HG02884 (cell line): ENCODE measurements around the gene CRHBP.
"Not testable (repeated sequence)": the region's sequence is repeated elsewhere in the genome, so short reads cannot be mapped to it uniquely, and the experiment has no call there.

Experiments
- ATAC-seq: cut with Tn5 transposase; IDR thresholded peaks from one replicate; pipeline ENCODE4 v1.9.1; 2021; ENCODE audit warnings: mild to moderate bottlenecking, moderate library complexity; ENCODE audit not compliant: unreplicated experiment

CRHBP gene

DNA sequence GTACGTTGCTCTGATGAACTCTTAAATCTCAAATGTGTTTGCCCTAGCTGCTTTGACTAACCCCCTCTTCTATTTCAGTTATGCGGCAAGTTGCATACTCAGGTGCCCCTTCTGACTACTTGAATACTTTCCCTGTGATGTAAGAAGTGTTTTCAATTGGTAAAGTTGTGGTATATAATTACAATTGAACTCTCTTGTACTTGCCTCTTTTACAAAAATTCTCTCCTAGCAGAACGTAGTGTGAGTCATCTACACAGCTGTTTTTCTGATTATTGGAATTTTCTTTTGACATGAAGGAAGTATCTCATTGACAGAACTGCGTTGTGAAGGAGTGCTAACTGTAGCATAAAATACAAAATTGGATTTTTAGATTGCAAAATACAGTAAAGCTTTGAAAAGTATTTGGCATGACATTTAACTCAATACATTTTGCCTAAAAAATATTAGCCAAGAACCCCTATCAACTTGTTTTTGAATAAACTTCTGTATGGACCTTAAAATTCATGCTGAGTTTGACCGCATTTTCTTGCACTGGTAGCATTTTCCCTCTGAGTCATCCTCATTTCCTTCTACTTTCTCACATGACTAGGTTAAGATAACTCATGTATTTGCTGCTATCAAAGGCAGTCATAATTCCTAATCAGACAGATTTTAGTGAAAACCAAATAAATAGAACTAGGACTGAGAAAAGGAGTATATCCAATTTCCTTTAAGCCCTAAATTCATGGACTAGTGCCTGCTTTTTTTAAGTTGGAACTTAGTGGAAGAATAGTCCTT, 6.3 kb downstream of the CRHBP start:
- no peak for ATAC-seq

- ATAC-seq = peak; percentile 72
Measured at GRCh38 chr5:76960004-76960625, 7.3 kb downstream of the CRHBP start.

GRCh38 chr5:76964060-76964459, 11.2 kb downstream of the CRHBP start:
- ATAC-seq = no peak

DNA sequence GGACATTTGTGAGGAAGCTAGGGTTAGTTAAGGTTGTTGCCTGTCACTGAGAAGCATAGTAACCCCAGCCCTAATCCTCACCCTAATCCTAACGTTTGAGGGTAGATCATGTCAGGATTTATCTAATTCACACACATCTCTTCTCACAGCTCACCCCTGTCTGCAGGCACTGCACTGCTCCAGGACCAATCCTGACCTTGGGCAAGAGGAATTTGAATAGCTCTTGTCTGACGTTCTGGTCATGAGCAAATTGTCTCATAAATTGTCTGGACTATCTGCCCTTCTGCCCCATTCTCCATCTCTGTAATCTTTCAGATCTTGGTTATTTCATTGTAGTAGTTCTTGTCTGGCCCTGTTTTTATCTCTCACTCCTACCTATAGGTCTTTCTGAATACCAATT, 18.7 kb downstream of the CRHBP start:
- ATAC-seq = no peak

GRCh38 chr5:76972689-76973088, 19.8 kb downstream of the CRHBP start:
- ATAC-seq = no peak

- ATAC-seq = no peak
Measured at GRCh38 chr5:76974785-76975184, 21.9 kb downstream of the CRHBP start.

DNA sequence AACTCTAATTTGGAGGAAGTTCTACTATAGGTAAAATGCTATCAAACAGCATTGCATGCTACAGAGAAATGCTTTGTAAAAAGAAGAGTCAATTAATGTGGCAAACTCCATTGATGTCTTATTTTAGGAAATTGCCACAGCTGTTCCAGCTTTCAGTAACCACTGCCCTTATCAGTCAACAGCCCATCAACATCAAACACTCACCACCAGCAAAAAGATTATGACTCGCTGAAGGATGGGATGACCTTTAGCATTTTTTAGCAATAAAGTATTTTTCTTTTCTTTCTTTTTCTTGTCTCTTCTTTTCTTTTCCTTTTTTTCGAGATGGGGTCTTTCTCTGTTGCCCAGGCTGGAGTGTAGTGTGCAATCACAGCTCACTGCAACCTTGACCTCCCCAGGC, 26.0 kb downstream of the CRHBP start:
- no peak for ATAC-seq

GRCh38 chr5:76980518-76981144, 27.8 kb downstream of the CRHBP start:
- no peak for ATAC-seq

DNA sequence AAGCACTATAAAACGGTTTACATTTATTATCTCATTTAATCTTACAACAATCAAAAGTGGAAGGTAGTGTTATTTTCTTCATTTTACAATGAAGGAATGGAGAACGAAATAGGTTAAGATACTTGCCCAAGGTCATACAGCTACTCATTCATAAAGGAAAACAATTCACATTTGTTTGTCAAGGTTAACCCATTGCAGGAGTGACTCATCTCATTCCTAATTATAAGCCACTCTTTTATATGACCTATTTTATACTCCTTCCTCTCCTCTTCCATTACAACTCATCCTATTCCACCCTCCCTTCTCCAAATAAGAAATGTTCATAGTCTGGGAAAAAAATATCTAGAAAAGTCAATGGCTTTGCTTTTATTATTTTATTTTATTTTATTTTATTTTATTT, 29.6 kb downstream of the CRHBP start:
- ATAC-seq = no peak

DNA sequence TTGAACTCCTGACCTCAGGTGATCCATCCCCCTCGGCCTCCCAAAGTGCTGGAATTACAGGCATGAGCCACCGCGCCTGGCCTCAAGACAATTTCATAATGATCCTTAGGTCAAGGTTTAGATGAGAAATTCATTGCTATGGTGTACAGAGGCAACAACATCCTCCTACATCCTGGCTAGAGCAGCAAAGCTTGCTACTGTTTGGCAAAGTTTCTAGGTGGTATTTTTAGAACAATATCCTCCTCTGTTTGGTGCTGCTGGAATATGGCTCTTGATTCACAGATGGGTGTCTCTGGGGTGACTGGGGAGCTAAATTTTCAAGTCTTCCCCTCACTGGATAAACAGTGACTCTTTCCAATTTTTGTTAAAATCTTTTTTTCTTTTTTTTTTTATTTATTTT, 30.6 kb downstream of the CRHBP start:
- no peak for ATAC-seq

DNA sequence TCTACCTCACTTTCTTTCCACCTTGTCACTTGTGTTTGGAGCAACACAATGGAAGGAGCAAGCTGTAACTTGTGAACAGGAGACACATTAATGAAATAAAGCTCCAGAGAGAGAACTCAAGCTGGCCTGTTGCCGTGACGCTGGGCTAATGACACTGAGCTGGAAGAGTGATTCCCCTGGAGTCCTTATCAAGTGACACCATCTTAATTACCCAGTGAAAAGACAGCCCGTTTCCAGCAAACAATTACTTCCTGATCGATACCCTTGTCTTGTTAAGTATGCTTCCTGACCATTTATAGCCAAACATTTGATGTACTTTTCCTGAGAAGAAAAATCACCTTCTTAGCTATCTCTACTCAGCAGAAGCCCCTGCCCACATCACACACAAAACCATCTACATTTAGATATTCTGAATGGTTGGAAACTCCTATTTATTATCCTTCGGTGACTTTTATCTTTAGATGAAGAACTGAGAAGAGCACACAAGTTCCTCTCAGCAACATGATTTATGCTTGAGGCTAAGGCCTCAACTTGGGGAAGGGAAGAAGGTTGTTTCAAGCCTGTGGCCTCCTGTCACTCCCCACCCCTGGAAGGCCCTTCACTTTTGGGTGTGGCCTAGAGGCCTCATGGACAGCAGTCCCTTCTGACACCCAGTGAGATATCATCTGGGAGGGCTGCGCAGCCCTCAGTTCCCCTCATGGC, 34.1 kb downstream of the CRHBP start:
- no peak for ATAC-seq

DNA sequence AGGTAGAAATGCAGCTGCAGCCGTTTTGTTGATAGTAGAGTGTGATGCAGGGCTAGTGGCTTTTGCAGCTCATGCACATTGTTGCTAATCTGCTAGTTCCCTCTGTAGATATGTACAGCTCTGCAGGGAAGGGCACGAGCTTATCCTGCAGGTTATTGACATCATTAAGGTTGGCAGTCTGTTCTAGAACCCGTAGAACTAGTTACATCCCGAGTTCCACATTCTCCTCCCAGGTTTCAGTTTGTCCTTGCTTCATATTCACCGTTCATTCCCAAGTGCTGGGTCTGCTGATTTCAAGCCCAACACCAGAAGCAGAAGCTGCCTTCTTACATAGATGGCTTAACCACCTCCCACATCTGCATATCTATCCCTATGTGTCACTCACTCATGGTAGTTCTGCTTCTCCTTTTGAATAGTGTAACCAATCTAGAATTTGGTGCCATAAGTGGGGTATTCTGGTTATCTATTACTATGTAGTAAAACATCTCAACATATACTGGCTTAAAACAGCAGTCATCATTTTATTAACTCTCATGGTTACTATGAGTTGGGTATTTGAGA, 38.1 kb downstream of the CRHBP start:
- ATAC-seq = no peak

DNA sequence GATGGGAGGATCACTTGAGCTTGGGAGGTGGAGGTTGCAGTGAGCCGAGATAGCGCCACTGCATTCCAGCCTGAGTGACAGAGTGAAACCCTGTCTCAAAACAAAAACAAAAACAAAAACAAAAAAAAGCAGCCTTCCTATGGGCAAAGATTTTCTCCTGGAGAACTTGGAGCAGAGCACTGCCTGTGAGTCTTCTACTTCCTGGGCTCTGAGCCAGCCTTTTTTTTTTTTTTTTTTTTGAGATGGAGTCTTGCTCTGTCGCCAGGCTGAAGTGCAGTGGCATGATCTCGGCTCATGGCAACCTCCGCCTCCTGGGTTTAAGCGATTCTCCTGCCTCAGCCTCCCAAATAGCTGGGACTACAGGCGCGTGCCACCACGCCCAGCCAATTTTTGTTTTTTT, 40.6 kb downstream of the CRHBP start:
- not testable (repeated sequence) for ATAC-seq

- no peak for ATAC-seq
Measured at GRCh38 chr5:76994337-76994736, 41.5 kb downstream of the CRHBP start.

- ATAC-seq = not testable (repeated sequence)
Measured at GRCh38 chr5:76998251-76998650, 45.4 kb downstream of the CRHBP start.

- ATAC-seq = no peak
Measured at GRCh38 chr5:76999451-76999850, 46.6 kb downstream of the CRHBP start.

DNA sequence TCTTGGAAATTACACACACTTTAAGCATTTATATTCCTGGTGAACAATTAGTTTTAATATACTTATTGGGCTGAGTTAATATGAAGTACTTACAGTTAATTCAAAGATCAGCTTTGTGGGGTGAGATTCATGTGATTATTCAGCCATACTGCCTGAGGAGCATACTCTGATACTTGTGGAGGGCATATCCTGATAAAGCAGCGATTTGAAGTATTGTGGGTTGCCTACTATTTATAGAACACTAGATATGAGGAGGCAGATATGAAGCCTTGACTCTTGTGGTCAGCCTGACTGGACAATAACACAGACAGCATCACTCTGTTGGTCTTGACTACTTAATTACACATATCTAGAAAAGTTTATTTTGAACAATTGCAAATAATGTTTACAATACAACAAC, 50.4 kb downstream of the CRHBP start:
- ATAC-seq = no peak

DNA sequence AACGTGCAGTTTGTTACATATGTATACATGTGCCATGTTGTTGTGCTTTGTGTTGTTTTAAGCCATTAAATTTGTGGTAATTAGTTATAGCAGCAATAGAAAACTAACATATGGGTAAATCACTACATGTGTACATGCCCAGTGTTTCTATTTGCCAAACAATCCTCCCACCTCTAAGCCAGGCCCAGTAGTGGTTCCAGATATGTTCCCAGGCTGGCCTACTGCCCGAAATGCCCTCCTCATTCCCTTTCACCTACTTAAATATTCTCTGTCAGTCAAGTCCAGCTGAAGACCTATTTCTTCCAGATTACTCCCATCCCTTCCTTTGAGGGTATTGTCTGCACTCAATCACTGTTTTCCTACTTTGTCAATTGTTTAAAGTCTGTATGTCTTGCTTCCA, 53.3 kb downstream of the CRHBP start:
- no peak for ATAC-seq

DNA sequence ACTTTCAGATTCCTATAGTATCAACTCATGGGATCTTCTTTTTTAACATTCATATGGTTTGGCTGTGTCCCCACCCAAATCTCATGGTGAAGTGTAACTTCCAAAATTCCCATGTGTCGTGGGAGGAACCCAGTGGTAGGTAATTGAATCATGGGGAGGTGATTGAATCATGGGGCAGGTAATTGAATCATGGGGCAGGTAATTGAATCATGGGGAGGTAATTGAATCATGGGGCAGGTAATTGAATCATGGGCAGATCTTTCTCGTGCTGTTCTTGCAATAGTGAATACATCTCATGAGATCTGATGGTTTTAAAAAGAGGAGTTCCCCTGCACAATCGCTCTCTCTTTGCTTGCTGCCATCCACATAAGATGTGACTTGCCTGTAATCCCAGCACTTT, 55.6 kb downstream of the CRHBP start:
- ATAC-seq = no peak

DNA sequence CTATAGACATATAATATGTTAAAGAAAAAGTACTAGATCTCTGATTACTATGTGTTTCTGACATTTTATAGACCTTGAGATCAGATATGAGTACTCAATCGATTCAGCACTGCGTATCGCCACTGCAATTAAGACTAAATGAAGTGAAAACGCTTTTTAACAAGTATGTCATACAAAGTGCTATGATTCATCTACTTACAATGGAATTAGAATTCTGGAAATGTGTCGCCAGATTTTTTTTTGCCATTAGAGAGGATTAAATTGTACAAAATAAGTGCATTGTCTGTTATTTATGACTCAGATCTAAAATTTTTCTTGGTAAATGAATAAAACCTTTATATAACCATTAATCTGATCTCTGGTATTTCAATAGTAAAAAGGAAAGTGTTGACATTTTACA, 57.4 kb downstream of the CRHBP start:
- ATAC-seq = no peak

- ATAC-seq = no peak
Measured at GRCh38 chr5:77011498-77011897, 58.7 kb downstream of the CRHBP start.
